ENCODE data around the gene SKIC8. TPM values are rescaled to one million over a fixed set of nuclear protein-coding genes. Genes with fewer than 3 reads are reported as not detected.

The SKIC8 gene
- total RNA-seq, 5 donors from 2014 or later (not counting 1 experiment from before 2014, with no cell fraction given) = 25.6 to 42.8 (median 33.5) TPM

Other genes starting within 250 kb of the SKIC8 start
- gene TBC1D2B, start 221.9 kb downstream of the SKIC8 start, total RNA-seq = 100 to 1,000 TPM in 3 of 5 donors, 10 to 100 TPM in 2; 86.1 to 106 (median 101) TPM
- not detected for gene SH2D7, start 207.0 kb downstream of the SKIC8 start, total RNA-seq
- 1 to 10 TPM in 4 of 5 donors, under 1 TPM in 1; 0.72 to 2.8 (median 2.0) TPM for gene CIB2, start 168.2 kb downstream of the SKIC8 start, total RNA-seq
- gene IDH3A, start 150.2 kb downstream of the SKIC8 start, total RNA-seq = 10 to 100 TPM; 40.3 to 64.7 (median 48.5) TPM
- gene ACSBG1, start 65.0 kb downstream of the SKIC8 start, total RNA-seq = not detected
- 10 to 100 TPM; 29.0 to 50.4 (median 32.6) TPM for gene DNAJA4, start 35.0 kb downstream of the SKIC8 start, total RNA-seq
- under 1 TPM in 2 of 5 donors, not detected in 3; 0.47 to 0.99 TPM for gene CRABP1, start 40.7 kb upstream of the SKIC8 start, total RNA-seq
- 10 to 100 TPM; 58.7 to 71.5 (median 65.1) TPM for gene IREB2, start 138.6 kb upstream of the SKIC8 start, total RNA-seq
- gene HYKK, start 208.0 kb upstream of the SKIC8 start, total RNA-seq = 1 to 10 TPM; 1.7 to 4.6 (median 4.0) TPM
- 10 to 100 TPM; 54.5 to 87.0 (median 80.7) TPM for gene PSMA4, start 240.8 kb upstream of the SKIC8 start, total RNA-seq

All from T-cell (primary cell).